ENCODE results near the gene SRPRB.

GRCh38 chr3:133850034-133850433 is 44.4 kb downstream of the SRPRB start:
- TF ChIP-seq, protein P1, sequence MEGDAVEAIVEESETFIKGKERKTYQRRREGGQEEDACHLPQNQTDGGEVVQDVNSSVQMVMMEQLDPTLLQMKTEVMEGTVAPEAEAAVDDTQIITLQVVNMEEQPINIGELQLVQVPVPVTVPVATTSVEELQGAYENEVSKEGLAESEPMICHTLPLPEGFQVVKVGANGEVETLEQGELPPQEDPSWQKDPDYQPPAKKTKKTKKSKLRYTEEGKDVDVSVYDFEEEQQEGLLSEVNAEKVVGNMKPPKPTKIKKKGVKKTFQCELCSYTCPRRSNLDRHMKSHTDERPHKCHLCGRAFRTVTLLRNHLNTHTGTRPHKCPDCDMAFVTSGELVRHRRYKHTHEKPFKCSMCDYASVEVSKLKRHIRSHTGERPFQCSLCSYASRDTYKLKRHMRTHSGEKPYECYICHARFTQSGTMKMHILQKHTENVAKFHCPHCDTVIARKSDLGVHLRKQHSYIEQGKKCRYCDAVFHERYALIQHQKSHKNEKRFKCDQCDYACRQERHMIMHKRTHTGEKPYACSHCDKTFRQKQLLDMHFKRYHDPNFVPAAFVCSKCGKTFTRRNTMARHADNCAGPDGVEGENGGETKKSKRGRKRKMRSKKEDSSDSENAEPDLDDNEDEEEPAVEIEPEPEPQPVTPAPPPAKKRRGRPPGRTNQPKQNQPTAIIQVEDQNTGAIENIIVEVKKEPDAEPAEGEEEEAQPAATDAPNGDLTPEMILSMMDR (IDR thresholded peaks at IDR 0.05; ENCODE audit: insufficient read depth, low read length): no peak
- TF ChIP-seq POLR2AphosphoS5 (IDR thresholded peaks at IDR 0.05; ENCODE audit: low read depth) (no peak), SPI1 (IDR thresholded peaks at IDR 0.05; ENCODE audit: borderline replicate concordance, low read depth) (no peak), GABPA (IDR thresholded peaks at IDR 0.05; ENCODE audit: low read depth) (no peak)
- TF ChIP-seq, protein P2, sequence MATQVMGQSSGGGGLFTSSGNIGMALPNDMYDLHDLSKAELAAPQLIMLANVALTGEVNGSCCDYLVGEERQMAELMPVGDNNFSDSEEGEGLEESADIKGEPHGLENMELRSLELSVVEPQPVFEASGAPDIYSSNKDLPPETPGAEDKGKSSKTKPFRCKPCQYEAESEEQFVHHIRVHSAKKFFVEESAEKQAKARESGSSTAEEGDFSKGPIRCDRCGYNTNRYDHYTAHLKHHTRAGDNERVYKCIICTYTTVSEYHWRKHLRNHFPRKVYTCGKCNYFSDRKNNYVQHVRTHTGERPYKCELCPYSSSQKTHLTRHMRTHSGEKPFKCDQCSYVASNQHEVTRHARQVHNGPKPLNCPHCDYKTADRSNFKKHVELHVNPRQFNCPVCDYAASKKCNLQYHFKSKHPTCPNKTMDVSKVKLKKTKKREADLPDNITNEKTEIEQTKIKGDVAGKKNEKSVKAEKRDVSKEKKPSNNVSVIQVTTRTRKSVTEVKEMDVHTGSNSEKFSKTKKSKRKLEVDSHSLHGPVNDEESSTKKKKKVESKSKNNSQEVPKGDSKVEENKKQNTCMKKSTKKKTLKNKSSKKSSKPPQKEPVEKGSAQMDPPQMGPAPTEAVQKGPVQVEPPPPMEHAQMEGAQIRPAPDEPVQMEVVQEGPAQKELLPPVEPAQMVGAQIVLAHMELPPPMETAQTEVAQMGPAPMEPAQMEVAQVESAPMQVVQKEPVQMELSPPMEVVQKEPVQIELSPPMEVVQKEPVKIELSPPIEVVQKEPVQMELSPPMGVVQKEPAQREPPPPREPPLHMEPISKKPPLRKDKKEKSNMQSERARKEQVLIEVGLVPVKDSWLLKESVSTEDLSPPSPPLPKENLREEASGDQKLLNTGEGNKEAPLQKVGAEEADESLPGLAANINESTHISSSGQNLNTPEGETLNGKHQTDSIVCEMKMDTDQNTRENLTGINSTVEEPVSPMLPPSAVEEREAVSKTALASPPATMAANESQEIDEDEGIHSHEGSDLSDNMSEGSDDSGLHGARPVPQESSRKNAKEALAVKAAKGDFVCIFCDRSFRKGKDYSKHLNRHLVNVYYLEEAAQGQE (IDR thresholded peaks at IDR 0.05; ENCODE audit: insufficient replicate concordance, low read depth): no peak

All from HL-60 (cell line).